CD4-positive, alpha-beta T cell treated with Interleukin-2 at 100 ng/mL for 4 hours (primary cell): ENCODE data around the gene AIF1L.

Source experiments
- DNase-seq: peaks from one replicate; pipeline ENCODE4 v3.0.0-alpha.2; 2020; ENCODE audit warnings: low spot score

AIF1L gene

DNA sequence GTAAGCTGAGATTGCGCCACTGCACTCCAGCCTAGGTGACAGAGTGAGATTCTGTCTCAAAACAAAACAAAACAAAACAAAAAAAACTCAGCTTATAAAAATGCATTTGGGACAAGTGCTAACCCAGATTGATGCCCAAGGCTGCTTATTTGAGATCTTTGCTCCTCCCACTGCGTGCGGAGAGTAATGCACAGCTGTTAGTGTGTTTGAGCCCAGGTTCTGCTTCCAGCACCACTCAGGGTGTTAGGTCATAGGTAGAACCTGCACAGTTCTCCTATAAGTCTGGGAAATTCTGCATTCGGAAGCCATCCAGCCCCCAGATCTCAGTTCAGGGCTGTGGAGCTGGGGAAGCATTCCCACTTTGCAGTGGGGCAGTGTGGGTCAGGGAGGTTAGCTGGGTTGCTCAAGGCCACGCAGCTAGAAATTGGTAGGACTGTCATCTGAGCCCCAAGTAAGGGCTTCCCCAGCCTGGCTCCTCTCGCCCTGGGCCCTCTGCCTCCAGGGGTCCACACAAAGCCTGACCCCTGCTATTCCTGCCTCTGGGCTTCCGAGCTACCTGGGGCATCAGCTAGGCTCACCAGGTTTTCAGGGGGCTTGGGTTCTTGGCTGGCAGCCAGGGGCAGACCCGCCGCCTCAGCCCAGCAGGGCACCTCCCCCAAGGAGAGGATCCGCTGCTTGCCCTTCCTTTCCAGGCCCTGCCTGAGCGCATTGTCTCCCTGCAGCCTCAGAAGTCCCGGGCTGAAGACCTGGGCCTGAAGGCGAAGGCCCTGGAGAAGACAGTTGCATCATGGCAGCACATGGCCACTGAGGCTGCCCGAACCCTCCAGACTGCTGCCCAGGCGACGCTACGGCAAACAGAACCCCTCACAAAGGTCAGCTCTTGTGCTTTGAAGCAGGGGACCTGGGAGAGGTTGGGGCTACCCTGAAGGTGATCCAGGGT lies 17.6 kb upstream of the AIF1L start:
- no peak for DNase-seq

GRCh38 chr9:131080589-131080988 lies 15.7 kb upstream of the AIF1L start:
- no peak for DNase-seq

- DNase-seq = no peak
These were observed 14.5 kb upstream of the AIF1L start for GRCh38 chr9:131081868-131082267.

DNA sequence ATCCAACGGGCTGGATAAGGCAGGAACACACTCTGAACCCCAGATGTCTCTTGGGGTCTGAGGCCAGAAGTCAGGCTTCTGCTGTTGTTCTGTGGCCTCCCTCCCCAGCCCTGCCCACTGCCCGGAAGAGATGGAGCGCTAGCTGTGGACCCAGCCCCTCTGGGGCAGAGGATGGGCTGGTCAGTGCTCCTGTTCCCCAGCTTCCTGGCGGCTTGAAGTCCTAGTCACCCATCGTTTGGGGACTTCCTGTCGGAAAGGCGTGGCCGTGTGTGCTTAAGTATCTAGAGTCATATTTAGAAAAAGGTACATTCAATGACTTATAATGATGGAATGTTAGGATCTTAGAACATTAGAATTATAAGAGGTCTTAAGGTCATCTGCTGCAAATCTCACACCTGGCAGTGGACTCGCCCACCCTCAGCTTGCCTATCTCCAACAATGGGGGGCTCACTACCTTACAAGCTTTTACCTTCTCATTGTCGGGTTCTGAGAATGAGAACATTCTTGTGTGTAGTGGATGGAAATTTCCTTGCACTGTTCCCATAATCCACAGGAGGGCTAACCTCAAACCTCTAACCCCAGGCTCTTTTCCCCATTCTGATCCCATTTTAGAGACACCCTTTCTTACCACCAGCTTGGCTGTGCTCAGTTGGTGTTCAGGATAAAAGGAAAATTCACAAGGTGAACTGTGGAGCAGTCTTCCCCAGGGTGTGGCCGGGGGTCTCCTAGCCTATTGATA lies 13.4 kb upstream of the AIF1L start:
- DNase-seq = no peak

- no peak for DNase-seq
These were observed 11.5 kb upstream of the AIF1L start for GRCh38 chr9:131084661-131085369.

DNA sequence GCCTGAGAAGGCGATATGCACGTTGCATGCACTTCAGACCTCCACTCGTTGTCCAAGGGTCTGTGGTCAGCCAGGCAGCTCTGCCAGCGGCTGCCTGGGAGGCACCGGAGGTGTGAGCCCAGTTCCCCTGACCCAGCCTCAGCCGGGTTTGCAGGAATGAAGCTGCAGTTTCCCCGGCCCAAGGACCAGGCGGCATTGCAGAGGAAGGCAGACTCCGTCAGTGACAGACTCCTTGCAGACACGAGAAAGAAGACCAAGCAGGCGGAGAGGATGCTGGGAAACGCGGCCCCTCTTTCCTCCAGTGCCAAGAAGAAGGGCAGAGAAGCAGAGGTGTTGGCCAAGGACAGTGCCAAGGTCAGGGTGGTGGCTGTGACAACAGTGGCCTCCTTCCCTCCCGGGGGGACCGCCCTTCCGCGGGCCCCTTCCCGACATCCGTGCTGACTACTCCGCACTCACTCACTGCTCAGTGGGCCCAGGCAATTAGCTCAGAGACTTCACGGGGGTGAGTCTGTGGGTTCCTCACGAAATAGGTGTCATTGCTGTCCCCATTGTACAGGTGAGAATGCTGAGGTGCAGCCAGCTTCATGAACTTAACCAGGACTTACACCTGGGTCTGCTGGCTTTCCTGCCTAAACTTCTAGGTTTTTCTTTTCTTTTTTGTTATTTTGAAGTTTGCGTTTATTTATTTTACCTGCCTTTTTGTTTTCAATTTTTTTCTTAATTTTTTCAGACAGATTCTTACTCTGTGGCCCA lies 10.8 kb upstream of the AIF1L start:
- DNase-seq = no peak

DNA sequence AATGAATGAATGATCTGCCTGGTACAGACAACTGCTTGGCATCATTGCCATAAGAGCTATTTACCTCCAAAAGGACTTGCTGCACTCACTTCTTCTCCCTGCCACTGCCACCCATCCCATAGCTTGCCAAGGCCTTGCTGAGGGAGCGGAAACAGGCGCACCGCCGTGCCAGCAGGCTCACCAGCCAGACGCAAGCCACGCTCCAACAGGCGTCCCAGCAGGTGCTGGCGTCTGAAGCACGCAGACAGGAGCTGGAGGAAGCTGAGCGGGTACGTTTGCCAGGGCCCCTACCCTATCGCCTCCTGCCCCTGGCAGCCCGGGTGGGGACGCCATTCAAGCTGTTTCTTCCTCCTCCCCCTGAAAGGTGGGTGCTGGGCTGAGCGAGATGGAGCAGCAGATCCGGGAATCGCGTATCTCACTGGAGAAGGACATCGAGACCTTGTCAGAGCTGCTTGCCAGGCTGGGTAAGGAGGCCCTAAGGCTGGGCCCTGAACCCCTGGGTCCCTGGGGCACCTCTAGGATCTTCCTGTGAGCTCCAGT lies 8.9 kb upstream of the AIF1L start:
- no peak for DNase-seq

- no peak for DNase-seq
These were observed 6.1 kb upstream of the AIF1L start for GRCh38 chr9:131090025-131090787.

- DNase-seq = no peak
These were observed 4.9 kb upstream of the AIF1L start for GRCh38 chr9:131091352-131091992.

DNA sequence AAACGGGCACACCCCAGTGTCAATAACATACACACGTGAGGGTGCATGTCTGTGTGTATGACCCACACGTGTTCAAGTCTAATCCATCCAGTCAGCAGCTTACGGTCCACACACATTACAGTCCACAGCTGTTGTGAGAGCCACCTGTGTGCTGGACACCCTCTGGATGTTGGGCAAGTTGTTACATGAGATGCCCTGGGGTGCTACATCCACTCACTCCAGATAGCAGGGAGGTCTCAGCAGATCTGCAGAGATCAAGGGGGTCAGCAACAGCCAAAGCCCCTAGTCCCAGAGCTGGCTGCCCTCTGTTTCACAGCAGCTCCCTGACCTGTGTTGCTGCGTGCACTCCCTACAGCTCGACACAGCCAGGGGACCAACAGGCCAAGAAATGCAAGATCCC lies 4.3 kb upstream of the AIF1L start:
- no peak for DNase-seq

GRCh38 chr9:131092548-131093440 lies 3.5 kb upstream of the AIF1L start:
- no peak for DNase-seq

GRCh38 chr9:131094015-131094414 lies 2.3 kb upstream of the AIF1L start:
- DNase-seq = no peak

- no peak for DNase-seq
These were observed 1.7 kb upstream of the AIF1L start for GRCh38 chr9:131094622-131095021.

DNA sequence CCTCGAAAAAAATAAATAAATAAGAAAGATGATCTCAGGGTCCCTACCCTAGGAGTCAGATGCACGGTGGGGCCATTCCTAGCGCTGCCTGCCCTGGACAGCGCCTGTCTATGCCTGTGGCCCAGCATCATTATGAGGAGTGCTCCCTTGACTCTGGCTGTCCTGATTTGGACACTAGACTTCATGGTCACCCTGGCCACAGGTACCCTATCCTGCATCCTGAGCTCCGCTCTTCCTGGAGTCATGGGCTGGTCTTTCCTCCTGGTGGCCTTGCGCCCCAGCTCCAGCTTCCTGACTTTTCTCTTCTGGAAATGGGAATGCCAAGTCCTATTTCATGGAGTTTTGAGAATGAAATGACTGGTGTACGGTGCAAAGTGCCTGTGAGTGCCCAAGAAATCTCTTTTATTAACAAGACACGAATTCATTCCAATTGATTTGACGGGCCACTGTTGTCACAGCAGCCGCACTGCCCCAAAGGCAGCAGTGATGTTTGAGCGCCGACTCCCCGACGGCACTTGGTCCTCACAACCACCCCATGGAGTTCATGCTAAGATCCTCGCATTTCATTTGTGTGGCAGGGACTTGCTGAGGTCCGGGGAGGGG lies 564 bp upstream of the AIF1L start:
- DNase-seq = no peak

GRCh38 chr9:131097126-131097947 lies 1.0 kb downstream of the AIF1L start:
- no peak for DNase-seq

DNA sequence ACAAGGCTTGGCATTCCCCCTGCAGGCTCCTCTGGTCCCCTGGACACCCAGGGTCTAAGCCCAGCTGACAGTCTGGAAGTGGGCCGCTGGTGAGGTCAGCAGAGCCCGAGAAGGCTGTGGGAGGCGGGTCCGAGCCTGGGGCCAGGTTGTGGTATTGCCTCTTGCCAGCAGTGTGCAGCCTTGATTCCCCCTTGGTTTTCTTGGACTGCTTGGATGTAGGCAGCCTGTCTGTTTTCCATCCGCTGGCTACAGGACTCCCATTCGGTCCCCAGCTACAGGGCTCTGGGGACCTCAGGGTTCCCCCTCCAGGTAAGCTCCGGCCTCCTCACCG lies 1.6 kb downstream of the AIF1L start:
- no peak for DNase-seq

GRCh38 chr9:131098391-131099101 lies 2.2 kb downstream of the AIF1L start:
- DNase-seq = no peak
